ENCODE results near the gene GPBAR1. TPM values are rescaled to one million over a fixed set of nuclear protein-coding genes. Genes with fewer than 3 reads are reported as not detected.

Gene GPBAR1, protein sequence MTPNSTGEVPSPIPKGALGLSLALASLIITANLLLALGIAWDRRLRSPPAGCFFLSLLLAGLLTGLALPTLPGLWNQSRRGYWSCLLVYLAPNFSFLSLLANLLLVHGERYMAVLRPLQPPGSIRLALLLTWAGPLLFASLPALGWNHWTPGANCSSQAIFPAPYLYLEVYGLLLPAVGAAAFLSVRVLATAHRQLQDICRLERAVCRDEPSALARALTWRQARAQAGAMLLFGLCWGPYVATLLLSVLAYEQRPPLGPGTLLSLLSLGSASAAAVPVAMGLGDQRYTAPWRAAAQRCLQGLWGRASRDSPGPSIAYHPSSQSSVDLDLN
- 1 to 10 TPM; 1.1 to 1.3 TPM for total RNA-seq

DNA sequence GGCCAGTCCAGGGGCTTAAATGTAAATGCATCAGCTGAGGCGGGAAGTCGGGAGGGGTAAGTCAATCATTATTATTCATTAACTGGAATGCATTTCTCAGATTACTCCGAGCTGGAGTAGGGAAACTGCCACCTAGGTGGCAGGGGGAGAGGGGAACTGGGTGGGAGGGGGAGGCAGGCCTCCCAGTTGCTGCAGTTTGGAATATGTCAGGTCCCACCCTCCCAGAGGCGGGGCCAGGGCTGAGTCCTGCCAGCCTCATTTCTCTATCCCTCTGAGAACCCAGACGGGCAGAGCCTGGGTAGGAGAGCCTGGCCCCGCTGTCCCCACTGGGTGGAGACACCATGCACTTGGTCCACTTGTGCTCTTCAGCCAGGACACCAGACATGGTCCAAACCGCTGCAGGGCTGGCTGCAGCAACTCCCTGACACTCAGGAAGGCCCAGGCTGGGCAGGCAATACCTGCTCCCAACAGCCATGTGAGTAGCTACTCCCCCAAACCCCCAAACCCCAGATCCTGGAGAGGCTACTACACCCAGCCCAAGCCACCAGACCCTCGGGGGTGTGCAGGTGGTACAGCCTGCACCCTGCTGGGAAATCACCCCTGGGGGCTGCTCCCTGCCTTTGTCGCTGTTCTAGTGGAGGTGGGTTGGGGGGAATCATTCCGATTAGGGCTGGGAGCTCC lies at the start of gene GPBAR1:
GPBAR1 (plus strand) TSS at position 274 of the 681 bp plus-strand sequence. CDS start 1,710 bp downstream, outside the sequence.
- Histone ChIP-seq H3K4me3 (no peak within 1 kb of the TSS), H3K4me1 (peaks cover 28% of the 10 kb centered on the region), H3K9me3 (no peaks in the 10 kb centered on the region), H3K27me3 (no peaks in the 10 kb centered on the region), H3K9ac (ENCODE audit: low read depth in 2 of 2, low read length in 2 of 2) (peak within 1 kb of the TSS; percentile 1 to 59), H3K27ac (peak within 1 kb of the TSS; percentile 67), H3K36me3 (no peaks in the 10 kb centered on the region)
- TF ChIP-seq, protein P1, sequence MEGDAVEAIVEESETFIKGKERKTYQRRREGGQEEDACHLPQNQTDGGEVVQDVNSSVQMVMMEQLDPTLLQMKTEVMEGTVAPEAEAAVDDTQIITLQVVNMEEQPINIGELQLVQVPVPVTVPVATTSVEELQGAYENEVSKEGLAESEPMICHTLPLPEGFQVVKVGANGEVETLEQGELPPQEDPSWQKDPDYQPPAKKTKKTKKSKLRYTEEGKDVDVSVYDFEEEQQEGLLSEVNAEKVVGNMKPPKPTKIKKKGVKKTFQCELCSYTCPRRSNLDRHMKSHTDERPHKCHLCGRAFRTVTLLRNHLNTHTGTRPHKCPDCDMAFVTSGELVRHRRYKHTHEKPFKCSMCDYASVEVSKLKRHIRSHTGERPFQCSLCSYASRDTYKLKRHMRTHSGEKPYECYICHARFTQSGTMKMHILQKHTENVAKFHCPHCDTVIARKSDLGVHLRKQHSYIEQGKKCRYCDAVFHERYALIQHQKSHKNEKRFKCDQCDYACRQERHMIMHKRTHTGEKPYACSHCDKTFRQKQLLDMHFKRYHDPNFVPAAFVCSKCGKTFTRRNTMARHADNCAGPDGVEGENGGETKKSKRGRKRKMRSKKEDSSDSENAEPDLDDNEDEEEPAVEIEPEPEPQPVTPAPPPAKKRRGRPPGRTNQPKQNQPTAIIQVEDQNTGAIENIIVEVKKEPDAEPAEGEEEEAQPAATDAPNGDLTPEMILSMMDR (IDR thresholded peaks at IDR 0.05) = no peak
- DNase-seq = no peak
- intact Hi-C loops (cut with DNase I) = loop anchor here (5.0 kb wide), 1 partner anchor 44 kb away; the partner anchor contains the start of gene ARPC2

DNA sequence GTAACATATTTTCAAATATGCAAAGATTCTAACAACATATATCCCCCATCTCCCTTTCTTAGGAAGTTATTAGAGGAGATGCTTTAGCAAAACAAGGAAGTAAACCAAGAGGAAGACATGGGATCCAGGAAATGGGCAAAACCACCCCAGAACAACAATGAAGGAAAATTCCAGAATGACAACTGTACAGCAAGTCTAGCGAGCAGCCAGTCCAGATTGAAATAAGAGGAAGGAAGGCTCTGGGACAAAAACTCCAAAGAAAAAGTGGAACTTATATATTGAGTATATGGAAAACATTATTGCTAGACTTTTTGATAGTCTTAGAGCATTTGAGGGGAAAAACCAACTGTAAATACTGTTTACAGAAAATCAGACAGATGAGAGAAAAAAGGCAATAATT lies 46.7 kb upstream of the GPBAR1 start:
- Histone ChIP-seq H3K9me3 (no peaks in the 10 kb centered on the region), H3K36me3 (no peaks in the 10 kb centered on the region), H3K4me1 (peaks cover 5% of the 10 kb centered on the region), H3K27me3 (no peaks in the 10 kb centered on the region), H3K9ac (ENCODE audit: low read depth in 2 of 2, low read length in 2 of 2) (no peak overlapping the region), H3K4me3 (no peak overlapping the region), H3K27ac (no peak overlapping the region)
- intact Hi-C loops (cut with DNase I) = no loop called here
- TF ChIP-seq, protein P1 (IDR thresholded peaks at IDR 0.05) = no peak
- DNase-seq = no peak

DNA sequence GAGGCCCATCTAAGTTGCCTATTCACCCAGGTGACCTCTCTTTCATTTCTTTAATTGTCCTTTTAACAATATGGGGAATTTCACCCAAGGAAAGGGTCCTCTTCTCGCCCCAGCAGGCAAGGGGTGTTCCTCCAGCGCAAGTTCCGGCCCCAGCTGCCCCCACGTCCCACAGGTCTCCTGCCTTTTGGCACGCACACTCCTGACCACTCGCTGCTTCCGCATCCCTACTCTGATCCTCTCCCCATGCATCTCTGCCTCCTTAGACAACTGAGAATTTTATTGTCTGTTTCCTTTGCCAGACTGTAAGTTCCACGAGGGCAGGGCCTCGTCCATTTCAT lies 44.5 kb upstream of the GPBAR1 start:
- Histone ChIP-seq H3K27ac (peak overlapping the region; percentile 94), H3K9ac (ENCODE audit: low read depth in 2 of 2, low read length in 2 of 2) (peak overlapping the region; percentile 75 to 77), H3K4me1 (peaks cover 15% of the 10 kb centered on the region), H3K27me3 (no peaks in the 10 kb centered on the region), H3K36me3 (no peaks in the 10 kb centered on the region), H3K9me3 (no peaks in the 10 kb centered on the region), H3K4me3 (peak overlapping the region; percentile 82)
- intact Hi-C loops (cut with DNase I) = loop anchor here (5.0 kb wide), 1 partner anchor 46 kb away; the partner anchor contains the start of gene GPBAR1
- DNase-seq = no peak
- TF ChIP-seq, protein P1 (IDR thresholded peaks at IDR 0.05) = no peak

DNA sequence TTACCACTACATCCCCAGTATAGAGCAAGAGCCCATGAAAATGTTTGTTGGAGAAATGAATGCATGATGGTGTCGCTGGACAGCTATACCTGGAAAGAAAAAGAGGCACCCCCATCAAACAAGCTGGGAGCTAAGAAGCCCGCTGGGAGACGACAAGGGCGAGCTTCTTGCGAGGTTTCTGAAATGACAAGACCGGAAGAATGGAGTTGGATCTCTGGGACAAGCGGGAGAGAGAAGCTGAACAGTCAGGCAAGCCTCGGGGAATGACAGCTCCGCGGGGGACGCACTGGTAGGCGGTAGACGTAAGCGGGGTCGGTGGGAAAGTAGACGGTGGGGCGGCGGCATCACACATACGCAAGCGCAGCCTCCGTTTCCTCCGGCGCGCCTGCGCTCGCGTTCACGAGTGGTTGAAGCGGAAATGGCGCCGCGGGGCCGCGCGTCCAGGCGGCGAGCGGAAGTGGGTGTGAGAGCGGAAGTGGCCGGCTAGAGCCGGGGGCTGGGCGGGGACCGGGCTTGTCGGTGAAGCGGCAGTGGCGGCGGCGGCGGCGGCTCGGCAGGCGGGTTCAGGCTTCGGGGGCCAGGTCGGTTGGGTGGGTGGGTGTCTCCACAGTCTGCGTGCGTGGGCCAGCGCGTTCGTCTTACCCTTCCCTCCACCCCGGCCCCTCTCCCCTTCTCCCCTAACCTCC lies 44.0 kb upstream of the GPBAR1 start, which contains the start of gene ARPC2:
ARPC2 (plus strand) TSS at position 516 of the 686 bp plus-strand sequence. CDS start 282 bp downstream, outside the sequence.
- DNase-seq = peak; percentile 96
- Histone ChIP-seq H3K9me3 (no peaks in the 10 kb centered on the region), H3K9ac (ENCODE audit: low read depth in 2 of 2, low read length in 2 of 2) (peak within 1 kb of the TSS; percentile 75 to 99), H3K27me3 (no peaks in the 10 kb centered on the region), H3K4me1 (peaks cover 20% of the 10 kb centered on the region), H3K4me3 (peak within 1 kb of the TSS; percentile 82), H3K36me3 (no peaks in the 10 kb centered on the region), H3K27ac (peak within 1 kb of the TSS; percentile 94)
- intact Hi-C loops (cut with DNase I) = loop anchor here (5.0 kb wide), 1 partner anchor 45 kb away; the partner anchor contains the start of gene GPBAR1
- TF ChIP-seq, protein P1 (IDR thresholded peaks at IDR 0.05) = no peak

Data from colonic mucosa (tissue), 4 donors.